ENCODE data around the gene ZNF446.
A peak's percentile ranks its signal among the peaks of the same experiment; 100 is the strongest.
"Not testable (repeated sequence)": the region's sequence is repeated elsewhere in the genome, so short reads cannot be mapped to it uniquely, and the experiment has no call there.

ZNF446 gene

DNA sequence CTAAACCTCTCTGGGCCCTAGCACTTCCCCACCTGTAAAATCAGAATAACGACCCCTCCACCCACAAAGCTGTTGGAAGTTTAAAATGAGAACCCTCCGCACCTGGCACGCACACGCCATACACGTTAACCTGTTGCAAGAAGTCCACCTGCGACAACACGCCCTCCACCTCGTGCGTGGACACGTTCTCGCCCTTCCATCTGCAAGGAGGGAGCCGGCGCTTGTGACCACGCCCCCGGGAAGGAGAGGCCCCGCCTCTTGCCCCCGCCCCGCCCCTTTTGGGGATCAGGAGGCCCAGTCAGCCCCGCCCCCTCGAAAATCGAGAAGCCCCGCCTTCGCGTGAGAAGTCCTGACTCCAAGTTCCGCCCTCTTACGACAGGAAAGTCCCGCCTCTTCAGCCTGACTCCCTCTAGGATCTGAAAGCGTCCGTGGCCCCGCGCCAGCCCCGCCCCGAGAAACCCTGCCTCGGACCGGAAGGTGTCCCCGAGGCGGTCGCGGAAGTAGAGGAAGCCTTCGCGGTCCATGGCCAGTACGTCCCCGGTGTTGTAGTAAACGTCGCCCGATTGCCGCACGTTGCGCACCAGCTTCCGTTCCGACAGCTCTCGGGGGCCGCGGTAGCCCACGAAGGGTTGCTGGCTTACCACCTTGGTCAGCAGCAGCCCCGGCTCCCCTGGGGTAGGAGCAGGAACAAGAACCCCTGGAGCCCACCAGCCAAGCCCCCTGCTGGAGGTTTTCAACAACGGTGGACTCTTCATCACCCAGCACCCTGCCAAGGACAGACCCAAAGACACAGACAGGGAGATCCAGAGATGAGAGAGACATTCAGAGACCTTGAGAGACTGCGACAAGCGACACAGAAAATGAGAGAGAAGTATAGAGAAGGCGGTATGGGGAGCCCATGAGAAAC, 23.1 kb downstream of the ZNF446 start:
- peak; percentile 91 for DNase-seq (ENCODE audit: low read depth, low spot score)

GRCh38 chr19:58500242-58500641, 24.1 kb downstream of the ZNF446 start:
- no peak for DNase-seq (ENCODE audit: low read depth, low spot score)

DNA sequence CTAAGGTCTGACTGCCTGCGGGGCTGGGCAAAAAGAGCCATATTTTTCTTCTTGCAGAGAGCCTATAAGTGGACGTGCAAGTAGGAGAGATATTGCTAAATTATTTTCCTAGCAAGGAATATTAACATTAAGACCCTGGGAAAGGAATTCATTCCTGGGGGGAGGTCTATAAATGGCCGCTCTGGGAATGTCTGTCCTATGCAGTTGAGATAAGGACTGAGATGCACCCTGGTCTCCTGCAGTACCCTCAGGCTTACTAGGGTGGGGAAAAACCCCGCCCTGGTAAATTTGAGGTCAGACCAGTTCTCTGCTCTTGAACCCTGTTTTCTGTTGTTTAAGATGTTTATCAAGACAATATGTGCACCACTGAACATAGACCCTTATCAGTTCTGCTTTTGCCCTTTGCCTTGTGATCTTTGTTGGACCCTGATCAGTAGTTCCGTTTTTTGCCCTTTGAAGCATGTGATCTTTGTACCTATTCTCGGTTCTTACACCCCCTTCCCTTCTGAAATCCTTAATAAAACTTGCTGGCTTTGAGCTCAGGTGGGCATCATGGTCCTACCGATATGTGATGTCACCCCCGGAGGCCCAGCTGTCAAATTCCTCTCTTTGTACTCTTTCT, 31.6 kb downstream of the ZNF446 start:
- DNase-seq (ENCODE audit: low read depth, low spot score) = not testable (repeated sequence)

GRCh38 chr19:58509731-58510083, 33.6 kb downstream of the ZNF446 start:
- DNase-seq (ENCODE audit: low read depth, low spot score) = no peak

DNA sequence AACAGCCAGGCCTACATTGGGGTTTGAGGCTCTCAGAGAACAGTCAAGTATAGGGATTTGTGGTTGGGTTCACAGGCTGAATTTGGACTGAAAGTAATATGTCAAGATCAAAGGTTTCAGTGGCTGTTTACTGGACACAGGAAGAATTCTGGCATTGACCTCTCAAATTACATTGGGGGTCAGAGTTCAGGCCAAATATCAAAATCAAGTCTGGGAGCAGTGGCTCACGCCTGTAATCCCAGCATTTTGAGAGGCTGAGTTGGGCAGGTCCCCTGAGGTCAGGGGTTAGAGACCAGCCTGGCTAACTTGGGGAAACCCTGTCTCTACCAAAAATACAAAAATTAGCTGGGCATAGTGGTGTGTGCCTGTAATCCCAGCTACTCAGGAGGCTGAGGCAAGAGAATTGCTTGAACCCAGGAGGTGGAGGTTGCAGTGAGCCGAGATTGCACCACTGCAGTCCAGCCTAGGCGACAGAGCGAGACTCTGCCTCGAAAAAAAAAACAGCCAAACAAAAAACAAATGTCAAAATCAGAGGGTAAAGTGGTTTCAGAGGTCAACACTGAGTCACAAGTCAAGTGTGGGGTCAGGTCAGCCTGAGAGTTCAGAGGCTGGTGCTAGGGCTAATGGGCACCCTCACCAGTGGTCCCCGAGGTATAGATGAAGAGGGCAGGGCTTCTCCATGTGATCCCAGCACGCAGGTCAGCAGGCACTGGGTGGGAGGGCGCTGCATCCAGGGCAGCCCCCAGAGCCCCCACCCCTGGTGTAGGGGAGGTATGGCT, 34.1 kb downstream of the ZNF446 start:
- no peak for DNase-seq (ENCODE audit: low read depth, low spot score)

GRCh38 chr19:58511353-58512208, 35.4 kb downstream of the ZNF446 start, which contains the start of gene SLC27A5:
Gene SLC27A5 (minus strand): TSS chr19:58511992. CDS start chr19:58511955, 37 bp downstream.
- no peak for DNase-seq (ENCODE audit: low read depth, low spot score)

- no peak for DNase-seq (ENCODE audit: low read depth, low spot score)
Measured at GRCh38 chr19:58513213-58513693, 37.1 kb downstream of the ZNF446 start.

GRCh38 chr19:58513694-58514563, 37.8 kb downstream of the ZNF446 start:
- peak; percentile 83 for DNase-seq (ENCODE audit: low read depth, low spot score)

GRCh38 chr19:58514564-58515022, 38.4 kb downstream of the ZNF446 start:
- no peak for DNase-seq (ENCODE audit: low read depth, low spot score)

DNA sequence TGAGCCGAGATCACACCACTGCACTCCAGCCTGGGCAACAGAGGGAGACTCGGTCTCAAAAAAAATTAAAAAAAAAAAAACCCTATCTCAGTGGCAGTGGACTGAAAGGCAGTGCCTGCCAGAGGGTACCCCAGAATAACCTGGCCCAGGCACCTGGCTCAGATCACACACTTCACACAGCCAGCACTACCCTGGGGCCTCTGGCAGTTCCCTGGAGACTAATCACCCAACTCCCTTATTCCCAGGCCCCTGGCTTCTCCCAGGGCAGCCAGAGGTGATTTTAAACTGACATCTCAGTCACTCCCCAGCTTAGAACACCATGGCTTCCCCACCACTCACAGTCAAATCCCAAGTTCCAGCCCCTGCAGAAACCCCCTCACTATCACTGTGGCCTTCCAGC, 39.1 kb downstream of the ZNF446 start:
- DNase-seq (ENCODE audit: low read depth, low spot score) = no peak

DNA sequence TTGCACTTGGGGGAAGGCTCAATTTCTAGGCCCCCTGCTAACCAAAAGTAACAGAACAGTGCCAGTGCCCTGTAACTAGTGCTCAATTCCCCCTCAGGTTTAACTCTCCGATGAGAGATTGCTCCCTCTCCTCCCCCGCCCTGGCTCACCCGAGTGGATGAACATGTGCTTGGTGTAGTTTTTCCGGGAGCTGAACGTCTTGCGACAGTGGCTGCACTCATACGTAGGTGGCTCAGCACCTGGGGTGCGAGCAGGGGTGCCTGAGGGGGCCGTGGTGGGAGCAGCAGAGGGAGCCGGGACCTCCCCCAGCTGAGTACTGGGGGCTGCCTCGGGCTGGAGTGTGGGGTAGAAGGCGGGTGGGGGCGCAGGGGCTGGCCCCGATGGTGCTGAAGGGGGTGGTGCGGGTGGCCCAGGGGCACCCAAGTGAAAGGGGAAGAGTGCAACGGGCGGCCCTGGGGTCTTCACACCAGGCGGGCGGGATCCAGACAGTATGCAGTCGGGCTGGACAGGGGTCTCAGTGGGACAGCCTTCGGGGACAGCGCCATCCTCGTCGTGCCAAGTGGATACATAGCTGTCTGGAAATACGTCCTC, 40.2 kb downstream of the ZNF446 start:
- DNase-seq (ENCODE audit: low read depth, low spot score) = no peak

DNA sequence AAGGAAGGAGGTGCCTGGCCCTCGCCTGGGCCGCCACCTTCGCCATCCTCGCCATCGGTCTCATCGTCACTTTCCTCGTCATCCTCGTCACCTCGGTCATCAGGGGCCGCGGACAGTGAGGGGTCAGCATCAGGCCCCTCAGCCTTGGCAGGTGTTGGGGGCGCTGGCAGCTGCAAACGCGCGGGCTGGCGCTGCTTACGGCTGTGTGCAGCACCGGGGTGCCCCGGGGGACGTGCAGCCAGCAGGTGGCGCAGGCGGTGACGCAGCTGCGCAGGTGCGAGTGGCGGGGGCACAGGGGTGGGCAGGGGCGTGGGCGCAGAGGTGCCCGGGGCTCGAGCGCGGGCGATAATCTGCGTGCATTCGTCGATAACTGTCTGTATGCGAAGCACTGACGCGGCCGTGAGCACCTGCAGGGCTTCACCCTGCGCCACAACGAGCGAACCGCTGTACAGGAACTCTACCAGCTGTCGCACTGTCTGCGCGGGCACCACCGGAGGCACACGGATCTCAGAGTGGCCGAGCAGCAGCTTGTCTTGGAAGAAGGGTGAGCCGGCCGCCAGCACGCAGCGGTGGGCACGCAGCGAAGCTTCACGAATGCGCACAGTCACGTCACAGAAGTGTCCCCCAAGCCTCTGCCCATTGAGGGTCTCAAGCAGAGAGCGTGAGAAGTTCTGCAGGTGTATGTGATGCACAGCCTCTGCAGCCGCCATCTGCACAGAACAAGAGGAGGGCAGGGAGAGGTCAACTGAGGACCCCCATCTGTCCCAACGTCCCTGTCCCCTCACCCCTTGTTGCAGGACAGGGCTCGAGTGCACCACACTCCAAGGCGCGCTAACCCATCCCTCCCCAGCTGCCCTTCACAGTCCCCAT, 41.0 kb downstream of the ZNF446 start:
- DNase-seq (ENCODE audit: low read depth, low spot score) = no peak

DNA sequence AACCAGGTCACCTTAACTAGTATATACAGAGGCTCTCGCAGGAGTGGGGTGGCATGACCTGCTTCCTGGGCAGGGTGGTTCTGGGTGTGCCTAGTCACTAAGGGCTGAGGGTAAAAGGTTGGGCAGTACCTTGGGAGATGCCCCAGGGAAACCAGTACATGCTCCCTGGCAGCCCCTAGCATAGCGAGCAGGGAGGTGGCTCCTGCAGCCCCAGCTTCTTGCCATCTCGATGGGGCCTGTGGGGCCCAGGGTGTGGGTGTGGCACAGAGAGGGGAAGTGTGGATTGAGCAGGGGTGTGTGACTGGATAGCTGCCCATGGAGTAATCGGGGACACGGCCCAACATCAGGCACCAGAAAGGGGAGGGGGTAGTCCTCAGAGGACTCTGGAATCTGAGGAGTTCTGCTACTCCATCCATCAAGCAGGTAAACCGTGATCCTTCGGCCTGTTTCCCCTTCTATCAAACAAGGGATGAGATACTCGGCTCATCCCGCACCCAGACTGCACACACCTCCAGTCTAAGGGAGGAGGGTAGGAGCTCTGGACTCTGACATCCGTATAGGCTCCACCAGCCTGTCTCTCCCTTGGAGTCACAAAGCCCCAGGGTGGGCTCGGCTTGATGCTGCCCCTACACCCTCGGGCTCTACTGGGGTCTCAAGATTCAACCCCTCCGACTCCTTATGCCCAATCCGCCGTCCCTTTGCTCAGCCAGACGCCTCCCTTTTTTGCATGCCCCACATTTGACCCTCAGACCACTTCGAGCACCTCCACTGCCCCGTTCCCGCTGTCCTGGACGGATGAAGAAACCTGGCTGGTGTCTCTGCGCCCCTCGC, 42.3 kb downstream of the ZNF446 start:
- DNase-seq (ENCODE audit: low read depth, low spot score) = no peak

DNA sequence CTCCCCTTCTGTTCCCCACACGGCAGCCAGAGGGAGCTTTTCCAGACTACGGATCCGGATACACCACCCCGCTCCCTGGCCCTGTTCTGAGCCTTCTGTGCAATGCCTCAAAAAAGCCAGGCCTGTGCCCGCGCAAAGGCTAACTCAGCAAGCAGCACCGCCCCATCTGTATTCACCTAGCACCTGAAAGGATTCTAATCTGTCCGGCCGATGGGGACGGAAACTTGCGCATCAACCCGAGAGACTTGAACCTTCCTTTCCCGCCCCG, 42.9 kb downstream of the ZNF446 start:
- DNase-seq (ENCODE audit: low read depth, low spot score) = no peak

- peak; percentile 86 for DNase-seq (ENCODE audit: low read depth, low spot score)
Measured at GRCh38 chr19:58519355-58520256, 43.5 kb downstream of the ZNF446 start, which contains the start of gene ZBTB45. Gene ZBTB45 (minus strand): TSS chr19:58519810. CDS start chr19:58517673, 2,137 bp downstream.

DNA sequence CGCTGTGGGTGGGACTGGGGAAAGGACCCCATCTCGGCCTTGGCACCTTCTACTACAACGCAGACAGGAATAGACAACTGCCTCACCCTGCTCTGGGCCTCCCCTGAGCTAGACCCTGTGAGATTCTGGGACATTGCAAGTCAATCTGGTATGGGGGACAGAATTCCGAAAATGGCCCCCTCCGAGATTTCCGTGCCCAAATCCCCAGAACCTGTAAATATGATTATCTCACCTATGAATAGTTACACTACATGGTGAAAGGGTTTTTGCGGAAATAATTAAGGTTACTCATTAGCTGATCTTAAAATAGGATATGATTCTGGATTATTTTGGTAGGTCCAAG, 44.1 kb downstream of the ZNF446 start:
- DNase-seq (ENCODE audit: low read depth, low spot score) = no peak

GRCh38 chr19:58521651-58522050, 45.5 kb downstream of the ZNF446 start:
- no peak for DNase-seq (ENCODE audit: low read depth, low spot score)
